ENCODE results near the gene PRKN.

- TF ChIP-seq POLR2AphosphoS5 (IDR thresholded peaks at IDR 0.05) (no peak), CTCF (IDR thresholded peaks at IDR 0.05 in 8 of 11, conservative IDR thresholded peaks at IDR 0.05 in 3 of 11) (no peak), POLR2A (IDR thresholded peaks at IDR 0.05) (no peak)
These were observed 382.9 kb downstream of the PRKN start for GRCh38 chr6:162344646-162345010.
